ENCODE results near the gene NTRK2.

- TF ChIP-seq EZH2 (IDR thresholded peaks at IDR 0.05; ENCODE audit: borderline replicate concordance, low read length) = no peak
- TF ChIP-seq, protein P1, sequence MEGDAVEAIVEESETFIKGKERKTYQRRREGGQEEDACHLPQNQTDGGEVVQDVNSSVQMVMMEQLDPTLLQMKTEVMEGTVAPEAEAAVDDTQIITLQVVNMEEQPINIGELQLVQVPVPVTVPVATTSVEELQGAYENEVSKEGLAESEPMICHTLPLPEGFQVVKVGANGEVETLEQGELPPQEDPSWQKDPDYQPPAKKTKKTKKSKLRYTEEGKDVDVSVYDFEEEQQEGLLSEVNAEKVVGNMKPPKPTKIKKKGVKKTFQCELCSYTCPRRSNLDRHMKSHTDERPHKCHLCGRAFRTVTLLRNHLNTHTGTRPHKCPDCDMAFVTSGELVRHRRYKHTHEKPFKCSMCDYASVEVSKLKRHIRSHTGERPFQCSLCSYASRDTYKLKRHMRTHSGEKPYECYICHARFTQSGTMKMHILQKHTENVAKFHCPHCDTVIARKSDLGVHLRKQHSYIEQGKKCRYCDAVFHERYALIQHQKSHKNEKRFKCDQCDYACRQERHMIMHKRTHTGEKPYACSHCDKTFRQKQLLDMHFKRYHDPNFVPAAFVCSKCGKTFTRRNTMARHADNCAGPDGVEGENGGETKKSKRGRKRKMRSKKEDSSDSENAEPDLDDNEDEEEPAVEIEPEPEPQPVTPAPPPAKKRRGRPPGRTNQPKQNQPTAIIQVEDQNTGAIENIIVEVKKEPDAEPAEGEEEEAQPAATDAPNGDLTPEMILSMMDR (IDR thresholded peaks at IDR 0.05; ENCODE audit: low read length) = no peak
Observed at GRCh38 chr9:84863372-84863771, 193.8 kb downstream of the NTRK2 start.
